K562 (cell line): ENCODE measurements around the gene C6orf47.

ENCODE experiments used
- NELFE ChIP-seq: IDR thresholded peaks from 2 replicates; pipeline ENCODE4 v1.6.1; 2011; ENCODE audit warnings: mild to moderate bottlenecking; ENCODE audit not compliant: insufficient read depth, insufficient read length
- PBX2 ChIP-seq, 2 experiments: IDR thresholded peaks in 1 of 2; conservative IDR thresholded peaks in 1 of 2; 2 replicates each; pipeline ENCODE4 v1.6.1; 2016; ENCODE audit warnings: low read depth in 2 of 2, mild to moderate bottlenecking in 1 of 2, missing compliant biosample characterization in 1 of 2, missing genetic modification characterization in 1 of 2, moderate library complexity in 1 of 2
- TCF7 ChIP-seq: sonication (generic); IDR thresholded peaks from 2 replicates; pipeline ENCODE4 v1.6.1; 2016; ENCODE audit warnings: antibody characterized with exemption, borderline replicate concordance
- USF1 ChIP-seq: sonication (generic); formaldehyde crosslinking; IDR thresholded peaks from 2 replicates; pipeline ENCODE4 v1.9.0; 2022; ENCODE audit warnings: mild to moderate bottlenecking, missing genetic modification reagents

DNA sequence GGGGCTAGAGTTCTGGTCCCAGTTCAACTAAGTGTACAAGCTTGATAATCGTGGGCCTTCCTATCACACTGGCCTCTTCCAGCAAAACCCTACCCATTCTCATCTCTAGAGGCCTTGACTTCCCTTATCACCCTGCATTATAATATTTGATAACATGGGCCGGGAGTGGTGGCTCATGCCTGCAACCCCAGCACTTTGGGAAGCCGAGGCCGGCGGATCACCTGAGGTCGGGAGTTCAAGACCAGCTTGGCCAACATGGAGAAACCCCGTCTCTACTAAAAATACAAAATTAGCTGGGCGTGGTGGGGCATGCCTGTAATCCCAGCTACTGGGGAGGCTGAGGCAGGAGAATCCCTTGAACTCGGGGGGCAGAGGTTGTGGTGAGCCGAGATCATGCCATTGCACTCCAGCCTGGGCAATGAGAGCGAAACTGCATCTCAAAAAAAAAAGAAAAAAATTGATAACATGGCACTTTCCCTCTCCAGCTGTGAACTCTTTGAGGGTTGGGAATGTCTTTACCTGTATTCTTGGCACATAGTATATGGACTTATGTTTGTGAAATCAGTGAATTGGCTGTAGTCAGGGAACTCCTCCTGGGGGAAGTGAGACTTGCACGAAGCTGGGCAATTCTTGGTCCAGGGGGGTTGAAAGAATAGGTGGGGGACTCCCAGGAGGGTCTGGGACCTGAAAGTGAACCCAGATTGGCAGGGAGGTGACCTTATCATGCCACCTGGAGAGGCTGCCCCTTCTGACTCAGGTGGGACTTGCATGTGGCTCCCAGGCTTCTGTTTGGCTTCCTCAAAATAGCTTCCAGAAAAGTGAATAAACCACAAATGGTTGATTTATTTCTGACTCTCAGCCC, 915 bp upstream of the C6orf47 start:
- TF ChIP-seq TCF7 (no peak), NELFE (no peak), USF1 (no peak), PBX2 (CRISPR knock-in tag; IDR thresholded peaks at IDR 0.05; ENCODE audit: low read depth) (no peak), PBX2 (tag; conservative IDR thresholded peaks at IDR 0.05; ENCODE audit: low read depth) (no peak)
